ENCODE results near the gene ZNF189. TPM values are rescaled to one million over a fixed set of nuclear protein-coding genes. Genes with fewer than 3 reads are reported as not detected.

ZNF189 gene
- 14.2 and 14.9 TPM in 2 replicates for total RNA-seq

DNA sequence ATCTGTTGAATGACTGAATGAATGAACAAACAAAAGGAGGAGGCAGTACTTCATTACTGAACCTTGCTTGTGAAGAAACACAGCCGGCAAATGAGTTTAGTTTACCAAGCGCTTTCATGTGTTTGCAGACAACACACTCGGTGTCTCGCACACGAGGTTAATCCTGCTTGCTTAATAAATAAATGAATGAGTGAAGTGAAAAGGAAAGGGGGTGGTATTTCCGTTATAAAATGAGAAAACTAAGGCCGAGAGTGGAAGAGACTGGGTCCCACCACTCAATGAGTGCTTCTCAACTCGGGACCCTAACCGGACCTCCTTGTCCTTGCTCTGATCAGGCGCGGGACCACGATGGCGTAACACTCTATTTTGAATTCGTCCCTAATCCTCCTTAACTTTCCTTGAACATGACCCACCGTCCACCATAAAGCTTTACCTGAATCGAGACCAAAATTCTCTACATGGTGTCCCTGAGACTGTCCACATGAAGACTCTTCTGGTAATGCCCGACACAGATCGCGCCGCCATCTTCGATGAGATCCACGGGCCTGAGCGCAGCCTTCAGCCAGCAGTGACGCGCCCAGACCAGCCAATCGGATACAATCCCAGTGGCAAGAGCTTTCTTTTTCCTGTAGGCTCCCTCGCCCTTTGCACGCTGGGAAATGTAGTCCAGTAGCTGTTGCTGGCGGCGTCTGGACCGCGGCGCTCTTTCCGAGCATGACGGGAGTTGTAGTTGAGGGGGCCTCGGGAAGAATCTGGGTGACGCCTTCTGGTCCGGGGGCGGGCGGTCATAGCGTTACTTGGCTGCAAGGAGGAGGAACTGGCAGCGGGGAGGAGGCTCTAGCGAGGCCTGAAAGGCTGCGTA, at the start of gene ZNF189, which contains the start of gene MRPL50:
Gene ZNF189 (plus strand): TSS at position 784 of the 862 bp plus-strand sequence. CDS start 306 bp downstream, outside the sequence.
Gene MRPL50 (minus strand): TSS at position 551 of the 862 bp plus-strand sequence. CDS start 26 bp downstream, at position 525.
- intact Hi-C loops (cut with micrococcal nuclease), result loop anchor here (1.0 to 5.0 kb wide), 10 partner anchors 61 to 1577 kb away; partner anchors contain the start of genes INVS, MSANTD3, NR4A3 and RNF20

- intact Hi-C loops (cut with micrococcal nuclease), result no loop called here
Observed at GRCh38 chr9:101350285-101350684, 48.4 kb upstream of the ZNF189 start.

GRCh38 chr9:101352892-101353463, 45.7 kb upstream of the ZNF189 start:
- intact Hi-C loops (cut with micrococcal nuclease), result no loop called here

DNA sequence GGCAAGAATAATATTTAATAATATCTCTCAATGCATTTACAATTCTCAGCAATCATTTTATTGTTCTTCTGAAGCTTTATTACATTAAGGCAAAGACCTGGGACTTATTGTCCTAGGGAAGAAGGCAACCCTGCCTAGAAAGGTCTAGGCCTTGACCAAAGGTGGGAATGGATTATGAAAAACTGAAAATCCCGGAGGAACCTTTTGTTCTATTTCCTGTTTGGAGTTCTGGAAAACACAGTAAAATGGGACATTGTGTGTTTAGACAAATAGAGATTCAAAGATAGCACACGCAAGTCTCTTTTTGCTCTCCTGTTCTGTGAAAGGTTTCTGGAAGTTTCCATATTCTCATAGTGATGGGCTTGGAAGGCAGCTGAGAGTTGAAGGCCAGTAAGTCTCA, 45.0 kb upstream of the ZNF189 start:
- intact Hi-C loops (cut with micrococcal nuclease), result no loop called here

DNA sequence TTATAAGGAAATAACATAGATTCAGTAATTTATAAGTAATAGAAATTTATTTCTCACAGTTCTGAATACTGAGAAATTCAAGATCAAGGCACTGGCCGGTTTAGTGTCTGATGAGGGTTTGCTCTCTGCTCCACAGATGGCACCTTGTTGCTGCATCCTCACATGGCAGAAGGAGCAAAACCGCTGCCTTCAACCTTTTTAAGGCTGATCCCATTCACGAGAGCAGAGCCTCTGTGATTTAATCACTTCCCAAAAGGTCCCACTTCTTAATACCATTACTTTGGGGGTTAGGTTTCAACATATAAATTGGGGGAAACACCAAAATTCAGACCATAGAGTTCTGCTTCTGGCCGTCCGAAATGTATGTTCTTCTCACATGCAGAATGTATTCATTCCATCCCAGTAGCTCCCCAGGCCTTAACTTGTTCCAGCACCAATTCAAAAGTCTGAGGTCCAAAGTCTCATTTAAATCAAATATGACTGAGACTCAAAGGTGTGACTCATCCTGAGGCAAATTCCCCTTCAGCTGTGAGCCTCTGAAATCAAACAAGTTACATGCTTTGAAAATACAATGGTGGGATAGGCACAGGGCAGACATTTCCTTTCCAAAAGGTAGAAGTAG, 44.4 kb upstream of the ZNF189 start:
- intact Hi-C loops (cut with micrococcal nuclease), result no loop called here

- intact Hi-C loops (cut with micrococcal nuclease), result no loop called here
Observed at GRCh38 chr9:101354765-101355708, 43.6 kb upstream of the ZNF189 start.

DNA sequence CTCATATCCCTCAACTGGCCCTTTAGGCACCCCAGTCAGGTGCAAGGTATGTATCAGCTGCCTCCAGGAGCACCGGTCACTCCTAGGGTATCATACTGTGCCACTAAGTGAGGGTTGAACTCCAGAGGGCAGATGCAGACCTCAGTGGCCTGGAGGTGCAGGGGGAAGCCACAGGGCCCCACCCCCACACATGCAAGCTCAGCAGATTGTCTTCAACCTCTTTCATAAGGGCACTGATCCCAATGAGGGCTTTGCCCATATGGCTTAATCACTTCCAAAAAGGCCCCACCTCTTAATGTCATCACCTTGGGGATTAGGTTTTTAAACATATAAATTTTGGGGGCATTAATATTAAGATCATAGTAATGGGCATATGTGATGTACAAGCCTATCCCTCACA, 42.0 kb upstream of the ZNF189 start:
- intact Hi-C loops (cut with micrococcal nuclease), result no loop called here

GRCh38 chr9:101359679-101360078, 39.0 kb upstream of the ZNF189 start:
- intact Hi-C loops (cut with micrococcal nuclease), result no loop called here

GRCh38 chr9:101360647-101361046, 38.0 kb upstream of the ZNF189 start:
- intact Hi-C loops (cut with micrococcal nuclease), result no loop called here

DNA sequence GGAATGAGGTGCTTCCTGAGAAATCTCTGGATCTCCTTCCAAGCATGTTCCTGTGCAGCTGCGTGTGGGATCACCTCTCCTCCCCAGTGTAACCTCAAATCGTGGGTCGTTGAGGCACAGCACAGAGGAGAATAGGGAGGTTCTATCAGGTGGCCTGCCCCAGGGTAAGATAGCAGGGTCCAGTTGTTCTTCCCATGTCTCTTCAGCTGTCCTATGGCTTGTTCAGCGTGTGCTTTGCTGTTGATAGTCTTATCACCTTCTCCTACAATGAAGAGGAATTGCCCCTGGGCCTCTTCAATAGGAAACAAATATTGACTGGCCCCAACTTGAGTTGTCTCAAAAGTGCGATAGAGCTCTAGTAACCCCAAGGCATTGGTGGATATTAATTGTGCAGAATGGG, 36.2 kb upstream of the ZNF189 start:
- intact Hi-C loops (cut with micrococcal nuclease), result no loop called here

- intact Hi-C loops (cut with micrococcal nuclease), result no loop called here
Observed at GRCh38 chr9:101365181-101365580, 33.5 kb upstream of the ZNF189 start.

DNA sequence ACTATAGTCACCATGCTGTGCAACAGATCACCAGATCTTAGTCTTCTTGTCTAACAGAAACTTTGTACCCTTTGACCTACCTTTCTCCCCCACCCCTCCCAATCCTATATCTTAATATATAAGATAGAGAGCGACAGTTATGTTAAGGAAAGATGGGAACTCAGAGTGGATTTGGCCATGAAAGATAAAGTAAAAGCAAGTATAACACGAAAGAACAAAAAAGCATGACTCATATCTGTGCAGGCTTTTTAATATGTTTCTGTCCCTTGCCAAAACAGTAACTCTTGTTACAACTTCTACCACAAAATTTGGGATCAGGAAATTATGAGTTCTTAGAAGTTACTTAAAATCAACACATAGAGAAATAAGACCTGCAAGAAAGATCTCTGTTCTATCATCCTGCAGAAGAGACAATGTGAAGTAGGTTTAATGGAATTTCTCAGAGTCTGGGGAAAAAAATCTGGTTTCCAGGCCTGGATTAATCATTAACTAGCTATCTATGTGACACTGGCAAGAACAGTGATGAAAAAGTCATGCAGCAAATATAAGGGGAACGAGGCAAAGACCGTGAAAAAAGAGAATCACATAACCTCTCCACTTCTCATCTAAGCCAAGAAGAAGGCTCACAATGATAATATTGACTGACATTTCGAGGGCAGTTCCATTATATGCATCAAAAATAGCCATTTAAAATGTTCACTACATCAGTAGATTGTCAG, 32.5 kb upstream of the ZNF189 start:
- intact Hi-C loops (cut with micrococcal nuclease), result no loop called here

DNA sequence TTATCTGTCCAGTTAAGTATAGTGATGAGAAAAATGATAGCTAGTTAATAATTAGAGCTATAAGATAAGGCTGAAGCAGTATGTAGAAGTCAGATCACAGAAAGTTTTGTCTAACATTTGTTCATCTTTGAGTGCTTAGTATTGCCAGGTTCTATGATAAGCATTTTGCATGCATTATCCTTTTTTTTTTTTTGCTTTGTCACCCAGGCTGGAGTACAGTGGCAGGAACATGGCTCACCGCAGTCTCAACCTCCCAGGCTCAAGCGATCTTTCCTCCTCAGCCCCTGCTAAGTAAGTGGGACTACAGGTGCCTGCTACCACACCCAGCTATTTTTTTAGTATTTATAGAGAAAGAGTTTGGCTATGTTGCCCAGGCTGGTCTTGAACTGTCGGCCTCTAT, 31.3 kb upstream of the ZNF189 start:
- intact Hi-C loops (cut with micrococcal nuclease), result no loop called here

GRCh38 chr9:101369286-101369685, 29.4 kb upstream of the ZNF189 start:
- intact Hi-C loops (cut with micrococcal nuclease), result no loop called here

DNA sequence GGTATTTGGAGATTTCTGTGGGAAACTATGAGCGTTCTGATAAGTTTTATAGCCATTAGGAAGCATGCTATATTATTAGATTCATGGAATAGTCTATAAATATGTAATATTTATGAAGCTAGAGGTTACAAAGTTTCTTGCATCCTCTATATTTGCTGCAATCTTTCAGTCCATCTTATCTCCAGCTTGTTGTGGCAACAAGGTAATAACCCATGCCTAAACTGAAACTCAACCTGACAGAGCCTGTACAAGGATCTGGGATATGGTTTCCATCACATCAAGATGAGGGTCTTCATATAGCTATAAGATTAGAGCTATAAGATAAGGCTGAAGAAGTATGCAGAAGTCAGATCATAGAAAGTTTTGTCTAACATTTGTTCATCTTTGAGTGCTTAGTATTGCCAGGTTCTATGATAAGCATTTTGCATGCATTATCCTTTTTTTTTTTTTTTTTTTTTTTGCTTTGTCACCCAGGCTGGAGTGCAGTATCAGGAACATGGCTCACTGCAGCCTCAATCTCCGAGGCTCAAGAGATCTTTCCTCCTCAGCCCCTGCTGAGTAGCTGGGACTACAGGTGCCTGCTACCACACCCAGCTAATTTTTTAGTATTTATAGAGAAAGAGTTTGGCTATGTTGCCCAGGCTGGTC, 28.6 kb upstream of the ZNF189 start:
- intact Hi-C loops (cut with micrococcal nuclease), result no loop called here

GRCh38 chr9:101371813-101372212, 26.8 kb upstream of the ZNF189 start:
- intact Hi-C loops (cut with micrococcal nuclease), result no loop called here

GRCh38 chr9:101372327-101373118, 26.1 kb upstream of the ZNF189 start:
- intact Hi-C loops (cut with micrococcal nuclease), result no loop called here

- intact Hi-C loops (cut with micrococcal nuclease), result no loop called here
Observed at GRCh38 chr9:101375546-101375945, 23.1 kb upstream of the ZNF189 start.
